Measurements from ENCODE around the gene PADI2.

PADI2 gene

DNA sequence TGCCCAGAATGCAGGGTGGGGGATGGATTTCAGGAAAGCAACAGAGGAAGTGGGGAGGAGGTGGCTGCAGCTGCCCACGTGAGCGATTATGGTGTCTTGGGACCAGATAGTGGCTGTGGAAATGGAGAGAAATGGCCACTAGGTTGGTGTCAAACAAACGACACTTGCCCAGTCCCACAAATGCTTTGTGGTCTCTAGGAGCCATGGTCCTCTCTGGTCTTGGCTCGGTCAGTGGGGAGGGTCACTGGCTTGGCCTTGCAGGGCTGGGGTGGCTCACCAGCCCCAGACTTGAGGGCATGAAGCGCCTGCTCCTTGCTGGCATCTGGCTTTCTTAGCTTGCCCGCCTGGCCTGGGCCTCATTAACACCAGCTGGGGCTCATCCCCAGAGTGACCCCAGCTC lies 7.2 kb downstream of the PADI2 start:
- no peak for DNase-seq

DNA sequence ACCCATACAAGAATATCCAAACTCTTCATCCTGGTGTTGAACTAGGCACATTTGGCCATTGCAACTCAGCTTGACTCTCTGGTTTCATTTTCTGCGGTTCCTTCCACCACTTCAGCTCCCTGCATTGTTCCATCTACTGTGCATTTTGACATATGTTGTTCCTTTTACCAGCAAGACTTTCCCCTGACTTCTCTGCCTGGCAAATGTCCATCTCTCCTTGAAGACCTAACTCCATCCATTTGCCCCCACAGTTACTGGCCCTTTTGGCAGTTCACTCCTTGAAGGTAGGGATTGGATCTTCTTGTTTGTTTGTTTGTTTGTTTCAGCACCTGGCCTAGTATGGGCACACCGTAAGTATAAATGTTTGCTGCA lies 8.7 kb downstream of the PADI2 start:
- DNase-seq: no peak

DNA sequence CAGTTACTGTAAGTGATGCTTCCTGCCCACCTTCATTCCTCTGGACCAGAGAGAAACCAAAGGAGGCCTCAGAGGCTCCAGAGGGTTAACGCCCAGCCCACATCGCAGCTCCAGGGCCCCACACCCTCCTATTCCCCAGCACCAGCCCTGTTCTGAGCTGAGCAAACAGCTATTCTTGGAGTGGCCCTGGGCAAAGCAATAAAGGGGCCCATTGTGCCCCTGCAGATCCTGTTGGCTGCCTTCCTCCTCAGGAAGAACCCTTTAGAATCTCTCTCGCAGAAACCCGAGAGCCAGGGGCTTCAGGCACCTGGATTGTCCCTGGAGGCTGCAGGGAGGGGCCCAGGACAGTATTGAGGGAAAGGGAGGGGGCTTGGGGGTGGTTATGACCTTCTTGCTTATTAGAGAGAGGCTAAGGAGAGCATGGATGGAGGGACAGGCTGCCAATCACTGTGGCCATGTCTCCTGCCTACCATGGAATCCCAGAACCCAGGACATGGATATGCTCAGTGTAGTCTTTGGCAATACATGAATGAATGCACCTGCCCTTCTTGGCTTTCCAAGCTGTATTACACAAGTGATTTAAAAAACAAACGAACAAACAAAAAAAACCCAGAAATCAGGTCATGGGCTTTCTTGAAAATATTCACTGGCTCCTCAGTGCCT lies 9.2 kb downstream of the PADI2 start:
- DNase-seq: no peak

DNA sequence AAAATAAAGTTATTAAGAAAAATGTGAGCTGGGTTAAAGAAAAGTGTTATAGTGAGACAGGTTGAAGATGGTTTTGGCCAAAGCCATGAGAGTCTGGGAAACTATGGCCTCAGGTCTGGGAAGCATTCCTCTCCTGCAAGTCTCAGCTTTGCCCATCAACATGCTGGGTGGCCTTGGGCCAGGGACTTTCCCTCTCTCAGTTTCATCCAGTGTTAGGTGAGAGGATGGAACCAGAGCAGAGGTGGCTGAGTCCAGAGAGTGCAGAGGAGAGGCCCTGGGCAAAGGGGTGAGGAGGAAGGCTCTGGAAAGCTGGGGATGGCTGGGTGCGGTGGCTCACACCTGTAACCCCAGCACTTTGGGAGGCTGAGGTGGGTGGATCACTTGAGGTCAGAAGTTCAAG lies 10.5 kb downstream of the PADI2 start:
- DNase-seq: no peak

DNA sequence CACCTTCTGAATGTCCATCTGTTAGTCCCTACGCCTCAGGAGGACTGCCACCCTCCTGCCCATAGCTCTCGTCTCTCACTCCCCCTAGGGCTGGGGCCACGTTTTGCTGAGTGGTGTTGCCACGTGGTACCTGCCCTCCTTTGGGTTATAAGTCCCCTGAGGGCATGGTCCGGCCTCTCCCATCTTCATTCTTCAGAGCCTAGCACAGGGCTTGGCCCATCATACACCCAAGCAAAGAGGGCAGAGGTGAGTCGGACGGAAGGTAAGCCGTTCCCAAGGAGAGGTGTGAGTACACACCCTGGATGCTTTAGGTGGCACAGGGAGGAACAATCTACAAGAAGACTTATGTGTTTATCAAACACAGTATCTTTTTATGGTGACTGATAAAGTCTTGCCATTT lies 10.9 kb downstream of the PADI2 start:
- DNase-seq: no peak

DNA sequence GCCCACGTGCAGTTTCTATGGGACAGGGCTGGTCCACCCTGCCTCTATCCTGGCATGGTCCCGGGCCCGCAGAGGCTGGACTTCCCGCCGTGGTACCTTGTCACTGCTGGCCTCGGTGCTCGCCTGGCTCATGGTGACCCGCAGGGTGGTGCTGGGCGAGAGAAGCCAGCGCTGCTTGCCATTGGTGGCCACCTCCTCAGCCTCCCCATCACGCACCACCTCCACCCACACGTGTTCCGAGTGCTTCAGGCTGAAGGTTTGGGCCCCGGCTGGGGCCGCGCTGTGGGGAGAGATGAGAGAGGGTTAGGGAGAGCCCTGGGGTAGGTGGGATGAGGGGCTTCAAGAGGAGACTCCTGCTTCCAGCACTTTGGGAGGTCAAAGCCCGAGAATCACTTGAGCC lies 14.5 kb downstream of the PADI2 start:
- DNase-seq: no peak

DNA sequence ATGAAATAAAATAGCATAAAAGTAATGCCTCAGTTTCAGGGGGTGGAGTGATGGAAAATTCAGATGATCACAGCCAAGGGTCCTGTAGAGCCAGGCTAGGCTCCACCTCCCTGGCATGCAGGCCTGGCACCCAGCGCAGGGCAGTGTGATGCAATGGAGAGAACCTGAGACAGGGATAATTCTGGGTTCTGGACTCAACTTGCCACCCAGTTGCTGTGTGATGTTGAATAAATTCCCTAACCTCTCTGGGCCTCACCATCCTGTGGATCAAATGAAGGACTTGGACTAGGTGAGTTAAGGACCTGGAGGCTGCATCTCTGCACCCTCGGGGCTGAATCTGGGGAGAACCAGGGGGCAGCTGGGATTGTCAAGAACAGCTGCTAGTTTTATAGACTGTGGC lies 17.0 kb downstream of the PADI2 start:
- DNase-seq: no peak

DNA sequence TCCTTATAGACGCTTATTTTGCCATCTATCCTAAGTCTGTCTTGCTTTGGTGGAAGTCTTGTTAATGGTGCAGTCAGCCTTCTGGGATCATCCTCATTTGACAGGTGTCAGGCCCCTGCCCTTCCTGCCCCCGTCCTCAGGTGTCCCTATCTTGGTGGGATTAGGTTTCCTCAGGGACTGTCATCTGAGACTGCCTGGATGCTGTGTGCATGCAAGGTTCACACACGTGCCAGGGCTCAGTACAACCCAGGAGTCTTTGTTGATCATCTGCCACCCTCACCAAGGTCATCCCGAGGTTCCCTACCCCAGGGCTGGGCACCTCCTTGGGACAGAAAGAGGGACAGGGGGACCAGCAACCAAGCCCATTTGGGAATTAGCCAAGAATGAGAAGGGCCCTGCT lies 18.0 kb downstream of the PADI2 start:
- DNase-seq: no peak

DNA sequence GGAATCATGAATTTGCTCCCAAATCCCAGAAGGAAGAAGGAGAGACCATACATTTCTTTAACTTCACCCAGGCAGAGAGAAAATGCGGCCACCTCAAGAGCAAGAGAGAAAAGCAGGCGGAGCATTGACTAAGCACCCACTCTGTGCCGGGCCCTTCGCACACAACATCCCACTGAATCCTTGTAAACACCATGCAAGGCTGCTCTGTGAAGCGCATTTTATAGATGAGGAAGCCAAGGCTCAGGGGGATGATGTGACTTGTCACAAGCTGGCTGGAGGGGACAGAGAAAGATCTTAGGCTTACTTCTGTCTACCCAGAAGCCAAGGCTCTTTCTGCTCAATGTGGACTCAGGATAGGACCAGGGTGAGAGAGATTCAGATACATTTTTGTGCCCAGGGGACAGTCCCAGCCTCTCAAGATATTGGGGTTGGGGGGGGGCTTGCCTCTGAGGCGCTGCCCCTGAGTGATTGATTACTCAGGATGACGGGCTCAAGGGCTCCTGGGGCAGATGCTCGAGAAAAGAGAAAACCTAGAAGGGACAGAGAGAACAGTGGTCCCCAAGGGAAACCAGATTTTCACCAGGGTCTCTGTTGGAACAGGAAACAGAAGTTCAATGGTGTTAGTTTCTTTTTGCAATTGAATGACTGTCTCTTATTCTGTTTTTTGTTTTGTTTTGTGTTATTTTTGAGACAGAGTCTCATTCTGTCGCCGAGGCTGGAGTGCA lies 19.5 kb downstream of the PADI2 start:
- DNase-seq: no peak

DNA sequence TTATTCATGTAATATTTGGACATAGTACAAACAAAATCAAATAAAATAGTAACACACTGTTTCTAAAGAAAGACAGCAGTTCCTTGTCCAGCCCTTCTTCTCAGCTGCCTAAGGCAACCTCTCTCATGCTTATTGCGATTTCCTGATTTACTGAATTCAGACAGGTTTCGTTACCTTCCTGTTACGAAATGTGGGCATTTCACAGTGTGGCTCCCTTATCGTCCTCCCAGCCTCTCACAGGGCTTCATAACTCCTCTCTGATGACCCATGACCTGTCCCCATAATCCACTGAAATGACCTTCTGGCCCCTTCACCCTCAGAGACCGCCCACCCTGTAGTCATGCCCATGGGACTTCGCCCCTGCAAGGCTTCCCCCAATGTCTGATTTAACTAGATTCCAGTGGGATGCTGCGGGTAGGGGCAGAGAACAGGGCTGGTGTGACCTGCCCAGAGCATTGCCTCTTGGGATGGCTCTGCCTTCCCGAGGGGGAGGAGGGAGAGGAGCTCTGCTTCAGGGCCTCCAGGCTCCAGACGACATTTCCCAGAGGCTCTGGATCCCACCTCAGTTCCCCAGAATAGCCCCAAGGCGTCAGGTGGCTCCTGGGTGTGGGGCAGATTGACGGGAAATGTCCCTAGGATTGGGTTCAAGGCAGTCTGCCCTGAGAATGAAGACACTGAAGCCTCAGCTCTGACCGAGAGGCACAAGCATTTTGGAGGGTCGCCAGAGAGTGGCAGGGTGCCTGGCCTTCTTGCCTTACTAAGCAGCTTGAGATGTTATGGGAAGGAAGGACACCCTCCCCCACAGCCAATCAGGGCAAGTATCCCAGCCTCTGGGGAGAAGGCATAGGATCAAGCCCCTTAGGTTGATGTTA lies 20.6 kb downstream of the PADI2 start:
- no peak for DNase-seq

DNA sequence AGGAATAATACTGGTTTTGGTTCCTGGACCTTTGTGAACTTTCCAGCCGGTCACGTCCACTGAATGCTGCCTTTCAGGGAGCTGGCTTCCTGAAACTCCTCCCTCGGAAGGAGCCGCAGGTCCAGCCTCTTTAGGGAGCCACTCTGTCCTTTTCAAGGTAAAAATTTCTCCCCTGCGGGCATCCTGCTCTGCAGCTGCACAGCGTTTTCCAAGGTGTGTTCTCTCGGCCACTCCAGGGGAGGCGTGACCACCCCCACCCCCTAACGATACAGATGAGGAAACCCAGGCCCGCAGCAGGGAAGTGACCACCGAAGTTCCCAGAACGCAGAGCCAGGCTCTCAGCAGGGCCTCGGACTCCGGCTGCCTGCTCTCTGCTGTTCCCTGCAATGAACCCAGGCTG lies 21.5 kb downstream of the PADI2 start:
- DNase-seq: no peak

DNA sequence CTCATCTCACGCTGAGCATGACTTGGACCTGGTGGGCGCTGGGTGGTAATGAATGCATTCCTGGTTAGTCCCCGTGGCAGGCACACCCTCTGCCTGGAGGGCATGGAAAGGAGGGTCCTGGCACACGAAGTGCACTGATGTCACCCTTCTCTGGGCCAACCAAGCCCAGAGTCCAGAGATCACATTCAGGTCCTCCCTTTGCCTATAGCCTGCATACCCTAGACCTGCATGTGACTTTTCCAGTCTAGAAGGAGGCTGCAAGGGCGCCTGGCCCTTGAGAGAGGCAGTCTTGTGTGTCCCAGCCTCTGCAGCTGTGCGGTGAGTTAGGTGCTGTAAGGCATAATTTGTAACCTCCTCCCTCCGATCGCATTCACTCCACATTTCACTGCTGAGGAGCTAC lies 22.1 kb downstream of the PADI2 start:
- DNase-seq: no peak

DNA sequence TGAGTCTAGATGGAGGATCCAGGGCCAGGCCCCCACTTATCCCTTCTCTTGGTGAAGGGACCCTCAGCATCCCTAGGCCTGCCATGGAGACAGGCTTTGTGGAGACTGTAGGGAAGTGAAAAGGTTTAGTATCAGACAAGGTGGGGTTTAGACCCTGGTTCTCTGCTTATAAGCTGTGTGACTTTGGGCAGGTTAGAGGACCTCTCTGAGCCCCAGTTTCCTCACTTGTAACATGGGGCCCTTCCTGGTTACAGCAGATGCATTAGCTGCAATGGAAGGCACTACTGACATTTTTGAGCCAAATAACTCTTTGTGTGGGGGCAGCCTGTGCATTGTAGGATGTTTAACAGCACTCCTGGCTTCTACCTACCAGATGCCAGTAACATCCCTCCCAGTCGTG lies 22.7 kb downstream of the PADI2 start:
- no peak for DNase-seq

DNA sequence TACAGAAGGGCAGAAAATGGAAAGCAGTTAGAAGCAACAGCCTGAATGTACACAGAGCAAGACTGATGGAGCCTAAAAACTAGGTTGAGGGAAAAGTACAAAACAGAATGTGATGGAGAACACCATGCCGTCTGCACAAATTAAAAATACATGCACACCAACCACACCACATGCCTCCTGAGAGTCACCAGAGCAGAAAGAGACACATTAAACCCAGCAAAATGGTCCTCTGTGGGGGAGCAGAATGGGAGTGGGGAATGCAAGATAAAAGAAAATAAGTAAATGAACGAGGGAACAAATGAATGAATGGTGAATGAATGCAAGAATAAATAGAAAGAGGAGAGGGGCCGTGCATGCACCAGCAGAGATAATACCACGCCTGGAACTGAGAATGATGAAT lies 24.1 kb downstream of the PADI2 start:
- DNase-seq: no peak

DNA sequence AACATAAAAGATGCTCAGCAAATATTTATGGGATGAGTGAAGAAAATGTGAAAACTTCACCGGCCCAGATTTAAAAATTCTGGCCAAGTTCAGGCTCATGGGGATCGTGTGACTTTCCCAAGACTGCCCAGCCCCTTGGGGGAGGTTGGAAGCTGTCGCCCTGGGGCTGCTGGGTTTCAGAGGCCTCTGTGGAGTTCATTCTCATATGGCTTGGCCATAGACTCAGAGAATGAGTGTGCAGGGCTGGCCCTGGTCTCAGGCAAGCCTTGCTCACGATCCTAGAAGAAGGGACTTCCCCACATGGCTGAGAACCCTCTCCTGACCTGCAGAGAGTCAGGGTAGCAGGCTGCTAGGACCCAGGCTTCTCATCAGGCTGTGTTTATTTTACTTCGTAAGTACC lies 24.6 kb downstream of the PADI2 start:
- DNase-seq: no peak

DNA sequence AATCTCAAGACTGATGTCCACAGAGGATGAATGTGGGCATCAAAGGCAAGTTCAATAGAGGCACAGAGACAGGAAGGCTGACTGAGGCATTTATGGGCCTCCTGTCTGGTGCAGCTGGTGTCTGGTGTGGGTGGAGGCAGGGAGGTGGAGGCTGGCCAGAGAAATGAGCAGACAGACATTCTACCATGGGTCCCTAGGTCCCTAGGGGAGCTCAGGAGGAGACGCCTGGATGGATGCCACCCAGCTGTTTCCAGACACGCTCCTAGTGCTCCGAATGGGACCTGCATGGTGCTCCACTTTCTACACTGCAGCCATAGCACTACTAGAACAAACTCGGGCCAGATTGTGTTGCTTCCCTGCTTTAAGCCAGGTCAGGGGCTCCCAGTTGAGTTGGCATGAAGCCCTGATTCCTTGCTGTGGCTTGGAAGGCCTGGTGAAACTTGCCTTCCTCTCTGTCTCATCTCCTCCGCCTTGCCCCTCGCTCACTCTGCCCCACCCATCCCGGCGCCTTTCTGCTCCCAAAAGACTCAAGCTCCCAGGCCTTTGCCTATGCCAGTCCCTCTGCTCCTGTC lies 25.3 kb downstream of the PADI2 start:
- DNase-seq: no peak

DNA sequence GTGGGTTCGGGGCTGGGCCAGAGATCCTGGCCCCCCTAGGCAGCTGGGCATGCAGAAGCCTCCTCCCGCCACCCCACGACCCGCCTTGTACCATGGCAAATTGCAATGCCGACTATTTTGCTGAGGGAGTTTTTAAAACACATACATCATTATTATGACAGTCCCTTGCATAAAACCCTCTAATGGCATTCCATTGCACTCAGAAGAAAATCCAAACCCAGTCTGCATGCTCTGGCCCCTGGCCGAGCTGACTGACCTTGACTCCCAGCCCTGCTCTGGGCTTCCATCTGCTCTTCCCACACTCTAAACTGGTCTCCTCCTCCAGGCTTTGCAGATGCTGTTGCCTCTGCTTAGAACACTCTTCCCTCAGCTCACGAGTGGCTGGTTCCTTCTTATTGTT lies 28.0 kb downstream of the PADI2 start:
- no peak for DNase-seq

DNA sequence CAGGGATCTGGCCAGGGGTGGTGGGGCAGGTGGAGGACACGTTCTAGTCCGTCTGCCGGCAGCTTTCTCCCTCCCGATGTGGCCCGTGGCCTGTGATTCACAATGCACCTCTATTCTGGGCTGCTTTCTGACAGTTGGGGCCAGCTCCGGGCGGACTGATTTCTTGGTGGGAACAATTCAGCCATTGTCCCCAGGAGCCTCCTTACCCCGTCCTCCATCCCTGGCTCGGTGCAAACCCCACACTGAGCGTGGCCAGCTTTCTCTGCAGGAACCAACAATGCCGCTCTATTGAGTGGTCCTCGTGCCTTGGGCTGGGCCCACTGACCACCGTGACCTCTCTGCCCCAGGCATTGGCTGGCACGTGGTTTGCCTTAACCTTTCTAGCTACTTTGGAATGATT lies 29.7 kb downstream of the PADI2 start:
- no peak for DNase-seq

DNA sequence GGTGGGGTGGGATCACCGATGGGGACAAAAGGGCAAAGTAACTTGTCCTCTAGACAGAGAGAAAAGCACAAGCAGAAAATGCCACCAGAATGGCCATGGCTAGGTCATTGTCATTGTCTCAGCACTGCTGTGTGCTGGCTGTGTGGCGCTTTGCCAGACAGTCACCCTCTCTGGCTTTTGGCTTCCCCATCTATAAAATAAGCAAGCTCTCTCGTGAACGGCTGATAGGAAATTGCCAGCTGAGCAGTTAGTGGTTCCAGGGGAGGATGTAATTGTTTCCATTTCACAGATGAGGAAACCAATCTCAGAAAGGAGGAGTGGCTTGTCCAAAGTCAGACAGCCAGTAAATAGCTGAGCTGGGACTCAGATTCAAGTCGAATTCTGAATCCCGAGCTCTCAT lies 32.5 kb downstream of the PADI2 start:
- DNase-seq: no peak

DNA sequence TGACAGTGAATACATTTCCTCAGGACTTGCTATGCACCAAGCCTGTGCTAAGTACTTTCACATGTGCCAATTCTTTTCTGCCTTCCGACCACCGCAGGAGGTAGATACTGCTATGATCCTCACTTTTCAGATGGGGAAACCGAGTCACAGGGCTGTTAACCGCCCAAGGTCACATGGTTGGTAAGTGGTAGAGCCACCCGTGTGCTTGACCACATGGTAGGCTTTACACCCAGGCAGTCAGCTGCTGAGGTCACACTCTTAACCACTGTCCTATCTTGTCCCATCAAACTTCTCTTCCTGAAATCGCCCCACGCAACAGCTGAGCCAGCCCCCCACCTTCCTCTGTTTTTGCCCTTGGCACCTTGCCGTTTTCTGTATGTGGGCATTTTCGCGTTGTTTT lies 34.5 kb downstream of the PADI2 start:
- DNase-seq: no peak

DNA sequence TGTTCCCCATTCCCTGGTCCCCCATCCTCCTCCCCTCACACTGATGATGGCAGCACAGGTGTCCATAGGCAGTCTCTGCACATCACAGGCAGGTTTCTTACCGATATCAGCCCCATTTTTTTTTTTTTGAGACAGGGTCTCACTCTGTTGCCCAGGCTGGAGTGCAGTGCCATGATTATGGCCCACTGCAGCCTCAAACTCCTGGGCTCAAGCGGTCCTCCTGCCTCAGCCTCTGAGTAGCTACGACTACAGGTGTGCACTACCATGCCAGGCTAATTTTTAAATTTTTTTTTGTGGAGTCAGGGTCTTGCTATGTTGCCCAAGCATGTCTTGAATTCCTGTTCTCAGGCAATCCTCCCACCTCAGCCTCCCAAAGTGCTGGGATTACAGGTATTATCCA lies 36.5 kb downstream of the PADI2 start:
- no peak for DNase-seq

DNA sequence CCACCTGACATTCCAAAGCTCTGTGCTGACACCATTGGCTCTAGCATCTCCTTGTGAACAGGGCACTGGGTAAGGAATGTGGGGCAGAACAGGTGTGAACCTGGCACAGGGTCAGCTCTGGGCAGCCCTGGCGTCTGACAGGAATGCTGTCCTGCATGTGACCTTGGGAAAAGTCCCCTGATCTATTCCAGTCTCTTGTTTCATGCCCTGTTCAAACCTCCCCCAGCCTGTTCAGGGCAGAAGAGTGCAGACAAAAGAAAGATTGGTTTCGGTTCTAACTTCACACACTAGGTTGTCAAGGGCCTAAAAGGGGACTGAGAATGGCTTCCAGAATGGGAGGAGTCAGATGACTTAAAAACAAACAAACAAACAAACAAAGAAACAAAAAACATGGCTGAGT lies 37.8 kb downstream of the PADI2 start:
- DNase-seq: no peak

DNA sequence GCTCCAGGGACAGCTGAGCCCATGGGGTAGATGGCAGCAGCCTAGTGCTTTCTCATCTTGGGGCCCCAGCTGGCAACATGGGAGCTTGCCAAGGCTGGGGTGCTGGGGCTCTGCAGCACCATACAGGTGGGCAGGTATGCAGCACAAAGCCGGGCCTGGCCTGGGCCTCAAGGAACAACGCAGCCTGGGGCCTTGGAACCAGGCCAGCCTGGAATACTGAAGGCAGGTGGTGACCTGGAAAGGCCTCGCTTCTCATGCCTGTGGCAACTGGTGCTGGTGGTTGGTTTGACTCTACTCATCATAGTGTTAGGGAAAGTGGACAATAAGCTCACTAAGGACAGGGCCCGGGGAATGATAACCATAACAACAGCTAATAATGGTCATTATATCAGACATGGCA lies 38.4 kb downstream of the PADI2 start:
- DNase-seq: no peak
